CD14-positive monocyte (primary cell): Measurements from ENCODE around the gene FAM89A. TPM values are rescaled to one million over a fixed set of nuclear protein-coding genes. Genes with fewer than 3 reads are reported as not detected.

Experiments
- DNase-seq, 3 donors: peaks; one replicate each; pipeline ENCODE4 v3.0.0-alpha.2; 2011 to 2022
- H2AFZ ChIP-seq: 2 replicates; pipeline ENCODE4 v1.6.0; 2012; ENCODE audit warnings: mild to moderate bottlenecking, low read depth, low read length, inconsistent platforms; ENCODE audit not compliant: insufficient read depth, poor library complexity, severe bottlenecking
- H3K27ac ChIP-seq, 2 donors: 1 replicate in 1 of 2; 2 replicates in 1 of 2; pipeline ENCODE4 v1.5.1; 2012 to 2013; ENCODE audit warnings: low read length in 2 of 2, control low read depth in 1 of 2, inconsistent platforms in 1 of 2, low read depth in 1 of 2, mild to moderate bottlenecking in 1 of 2
- H3K27me3 ChIP-seq, 2 donors: one replicate each; pipeline versions ENCODE4 v1.6.0 to v1.6.1; 2011 to 2013; ENCODE audit warnings: low read length in 2 of 2; ENCODE audit not compliant: control insufficient read depth in 2 of 2, insufficient read depth in 2 of 2
- H3K36me3 ChIP-seq, 2 donors: replicated peaks in 1 of 2; 1 replicate in 1 of 2; 2 replicates in 1 of 2; pipeline versions ENCODE4 v1.5.1 to v1.6.1; 2012 to 2013; ENCODE audit warnings: low read length in 2 of 2, control low read depth in 1 of 2, inconsistent platforms in 1 of 2, mild to moderate bottlenecking in 1 of 2; ENCODE audit not compliant: insufficient read depth in 2 of 2, control insufficient read depth in 1 of 2
- H3K4me1 ChIP-seq, 2 donors: 1 replicate in 1 of 2; 2 replicates in 1 of 2; pipeline versions ENCODE4 v1.5.1 to v1.6.1; 2012 to 2013; ENCODE audit warnings: low read length in 2 of 2, control low read depth in 1 of 2, inconsistent platforms in 1 of 2, mild to moderate bottlenecking in 1 of 2, moderate library complexity in 1 of 2; ENCODE audit not compliant: insufficient read depth in 2 of 2, control insufficient read depth in 1 of 2
- H3K4me2 ChIP-seq: replicated peaks from 2 replicates; pipeline ENCODE3; 2012; ENCODE audit warnings: low read length, moderate library complexity, mild to moderate bottlenecking; ENCODE audit not compliant: poor library complexity, severe bottlenecking; ENCODE audit errors: extremely low read depth
- H3K4me3 ChIP-seq, 3 experiments: fragments of 200-600 bp in 1 of 3; sonication (generic) in 1 of 3; replicated peaks in 1 of 3; 1 replicate in 2 of 3; 2 replicates in 1 of 3; pipeline ENCODE4 v1.5.1; 2011 to 2013; ENCODE audit warnings: low read length in 3 of 3, mild to moderate bottlenecking in 3 of 3, control low read depth in 2 of 3, low read depth in 2 of 3, inconsistent platforms in 1 of 3, moderate library complexity in 1 of 3
- H3K79me2 ChIP-seq: 2 replicates; pipeline ENCODE4 v1.6.0; 2012; ENCODE audit warnings: mild to moderate bottlenecking, control low read depth, inconsistent platforms, low read length, moderate library complexity; ENCODE audit not compliant: insufficient read depth
- H3K9ac ChIP-seq: 2 replicates; pipeline ENCODE4 v1.6.0; 2017; ENCODE audit warnings: low read length, mild to moderate bottlenecking; ENCODE audit not compliant: insufficient read depth, poor library complexity, severe bottlenecking
- H3K9me3 ChIP-seq, 2 donors: replicated peaks in 1 of 2; 1 replicate in 1 of 2; 2 replicates in 1 of 2; pipeline versions ENCODE4 v1.5.1 to v1.6.1; 2012 to 2013; ENCODE audit warnings: low read length in 2 of 2, control low read depth in 1 of 2; ENCODE audit not compliant: control insufficient read depth in 1 of 2, insufficient read depth in 1 of 2
- H4K20me1 ChIP-seq: 2 replicates; pipeline ENCODE4 v1.6.0; 2012; ENCODE audit warnings: mild to moderate bottlenecking, low read length, control low read depth, moderate library complexity; ENCODE audit not compliant: insufficient read depth
- H3K27ac Mint-ChIP-seq, 7 donors: one replicate each; pipeline ENCODE4 v1.8.0; 2020; ENCODE audit warnings: mild to moderate bottlenecking in 7 of 7, mixed read lengths in 7 of 7, moderate library complexity in 6 of 7, inconsistent platforms in 2 of 7
- H3K27me3 Mint-ChIP-seq, 3 donors: one replicate each; pipeline ENCODE4 v1.8.0; 2021 to 2022; ENCODE audit warnings: low read depth in 3 of 3, mild to moderate bottlenecking in 3 of 3, mixed read lengths in 3 of 3, moderate library complexity in 3 of 3, inconsistent platforms in 1 of 3
- H3K36me3 Mint-ChIP-seq, 2 donors: one replicate each; pipeline ENCODE4 v1.8.0; 2020; ENCODE audit warnings: mixed read lengths in 2 of 2, inconsistent platforms in 1 of 2, mild to moderate bottlenecking in 1 of 2
- H3K4me1 Mint-ChIP-seq: one replicate; pipeline ENCODE4 v1.8.0; 2020; ENCODE audit warnings: mild to moderate bottlenecking, mixed read lengths
- H3K4me3 Mint-ChIP-seq, 2 donors: one replicate each; pipeline ENCODE4 v1.8.0; 2020; ENCODE audit warnings: mild to moderate bottlenecking in 2 of 2, mixed read lengths in 2 of 2, moderate library complexity in 1 of 2
- H3K9me3 Mint-ChIP-seq, 7 donors: one replicate each; pipeline ENCODE4 v1.8.0; 2020 to 2022; ENCODE audit warnings: mixed read lengths in 7 of 7, mild to moderate bottlenecking in 6 of 7, moderate library complexity in 6 of 7, inconsistent platforms in 2 of 7
- CTCF ChIP-seq: fragments of 200-600 bp; IDR thresholded peaks from one replicate; pipeline ENCODE4 v1.8.0; 2022; ENCODE audit warnings: antibody characterized with exemption, mild to moderate bottlenecking
- WGBS: methylation state at CpG from one replicate; pipeline ENCODE4 v1.1.5; 2013; ENCODE audit warnings: missing lambda C conversion rate; ENCODE audit not compliant: insufficient coverage; 5-methylcytosine and 5-hydroxymethylcytosine counted together
- intact Hi-C, 2 donors: fragments of 100-400 bp; cut with micrococcal nuclease; formaldehyde crosslinking; loops; one replicate each; pipeline versions ENCODE4 v1.15.0 to v1.15.1; 2023
- polyA plus RNA-seq, 3 donors: library from polyadenylated mRNA; depleted of rRNA in 1 of 3; unstranded in 2 of 3; stranded (reverse) in 1 of 3; fragments of 300-500 nt in 2 of 3; fragments of >200 nt in 1 of 3; fragmentation: Illumina TruSeq in 2 of 3; gene quantifications; 1 replicate in 2 of 3; 2 replicates in 1 of 3; pipeline ENCODE4 v1.2.3, GENCODE V29; 2012 to 2021

Gene FAM89A
- polyA plus RNA-seq, 3 donors = 2.0 to 11.7 (median 4.4) TPM

- H3K4me1 ChIP-seq = peaks cover 22 to 26% of the 10 kb centered on the region in 2 donors
- Mint-ChIP-seq H3K4me3 (no peak overlapping the region), H3K36me3 (no peaks in the 10 kb centered on the region), H3K27me3 (peaks cover 3 to 8% (median 4%) of the 10 kb centered on the region in 3 donors), H3K9me3 (peaks cover 0 to 3% (median 2%) of the 10 kb centered on the region in 7 donors), H3K4me1 (peaks cover 19% of the 10 kb centered on the region), H3K27ac (no peak overlapping the region)
- no peak overlapping the region for H3K9ac ChIP-seq
- no peak overlapping the region for H2AFZ ChIP-seq
- no peaks in the 10 kb centered on the region for H3K27me3 ChIP-seq
- no peaks in the 10 kb centered on the region for H4K20me1 ChIP-seq
- no peak overlapping the region for H3K27ac ChIP-seq
- no peak overlapping the region for H3K4me3 ChIP-seq
- no peak for DNase-seq
- no peaks in the 10 kb centered on the region for H3K9me3 ChIP-seq
- H3K4me2 ChIP-seq = no peak overlapping the region
- H3K36me3 ChIP-seq = no peaks in the 10 kb centered on the region
- intact Hi-C loops = no loop called here
- TF ChIP-seq CTCF = no peak
- H3K79me2 ChIP-seq = no peaks in the 10 kb centered on the region
- no CpG with 5 or more reads among the region's 3 CpGs for WGBS
Measured at GRCh38 chr1:231057410-231057809, 17.4 kb upstream of the FAM89A start.

- H3K4me2 ChIP-seq = no peak overlapping the region
- H3K4me1 ChIP-seq = peaks cover 22 to 26% of the 10 kb centered on the region in 2 donors
- no peaks in the 10 kb centered on the region for H4K20me1 ChIP-seq
- no peak overlapping the region for H3K27ac Mint-ChIP-seq
- H3K4me1 Mint-ChIP-seq = peaks cover 19% of the 10 kb centered on the region
- H3K9me3 ChIP-seq = no peaks in the 10 kb centered on the region
- no peak overlapping the region for H3K4me3 ChIP-seq
- TF ChIP-seq CTCF = no peak
- no peak overlapping the region for H3K27ac ChIP-seq
- peaks cover 0 to 4% (median 1%) of the 10 kb centered on the region in 3 donors for H3K27me3 Mint-ChIP-seq
- H3K36me3 ChIP-seq = no peaks in the 10 kb centered on the region
- no peak overlapping the region for H2AFZ ChIP-seq
- H3K9me3 Mint-ChIP-seq = peaks cover 0 to 3% (median 2%) of the 10 kb centered on the region in 7 donors
- H3K79me2 ChIP-seq = no peaks in the 10 kb centered on the region
- H3K9ac ChIP-seq = no peak overlapping the region
- DNase-seq = no peak
- H3K4me3 Mint-ChIP-seq = no peak overlapping the region
- H3K27me3 ChIP-seq = no peaks in the 10 kb centered on the region
- intact Hi-C loops = no loop called here
- no peaks in the 10 kb centered on the region for H3K36me3 Mint-ChIP-seq
Measured at GRCh38 chr1:231055271-231055670, 15.2 kb upstream of the FAM89A start.
